Measurements from ENCODE around the gene MUTYH. TPM values are rescaled to one million over a fixed set of nuclear protein-coding genes. Genes with fewer than 3 reads are reported as not detected.

Gene MUTYH
- total RNA-seq, 2 experiments from 2014 or later, result 59.9 to 68.8 TPM

DNA sequence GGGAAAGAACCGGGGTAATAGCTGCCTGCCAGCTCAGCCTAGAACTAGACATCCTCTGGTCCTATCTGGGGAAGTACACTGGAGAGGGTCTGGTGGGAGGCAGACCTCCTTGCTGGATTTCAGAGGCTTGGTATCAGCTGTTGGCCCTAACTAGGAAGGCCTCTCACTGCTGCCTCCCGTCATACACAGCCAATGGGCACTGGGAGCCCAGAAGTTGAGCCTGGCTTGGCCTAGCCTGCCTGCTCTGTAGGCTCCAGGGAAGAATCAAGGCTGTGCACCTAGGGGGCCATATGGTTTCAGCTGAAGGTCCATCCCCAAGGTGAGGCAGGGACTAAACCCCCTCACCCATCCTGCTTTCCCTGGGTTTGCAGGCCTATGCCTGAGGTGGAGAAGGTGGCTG, 4.3 kb upstream of the MUTYH start:
- H3K27me3 Mint-ChIP-seq, result no peaks in the 10 kb centered on the region
- no peak overlapping the region for H3K27ac Mint-ChIP-seq
- H3K4me1 Mint-ChIP-seq, result peaks cover 27% of the 10 kb centered on the region
- DNase-seq (no peak), ATAC-seq (ENCODE audit: low read depth) (no peak)
- H3K4me3 Mint-ChIP-seq, result no peak overlapping the region
- H3K9me3 Mint-ChIP-seq, result no peaks in the 10 kb centered on the region
- POLR2A ChIA-PET, result no interaction called here
- peaks cover 13% of the 10 kb centered on the region for H3K36me3 Mint-ChIP-seq

DNA sequence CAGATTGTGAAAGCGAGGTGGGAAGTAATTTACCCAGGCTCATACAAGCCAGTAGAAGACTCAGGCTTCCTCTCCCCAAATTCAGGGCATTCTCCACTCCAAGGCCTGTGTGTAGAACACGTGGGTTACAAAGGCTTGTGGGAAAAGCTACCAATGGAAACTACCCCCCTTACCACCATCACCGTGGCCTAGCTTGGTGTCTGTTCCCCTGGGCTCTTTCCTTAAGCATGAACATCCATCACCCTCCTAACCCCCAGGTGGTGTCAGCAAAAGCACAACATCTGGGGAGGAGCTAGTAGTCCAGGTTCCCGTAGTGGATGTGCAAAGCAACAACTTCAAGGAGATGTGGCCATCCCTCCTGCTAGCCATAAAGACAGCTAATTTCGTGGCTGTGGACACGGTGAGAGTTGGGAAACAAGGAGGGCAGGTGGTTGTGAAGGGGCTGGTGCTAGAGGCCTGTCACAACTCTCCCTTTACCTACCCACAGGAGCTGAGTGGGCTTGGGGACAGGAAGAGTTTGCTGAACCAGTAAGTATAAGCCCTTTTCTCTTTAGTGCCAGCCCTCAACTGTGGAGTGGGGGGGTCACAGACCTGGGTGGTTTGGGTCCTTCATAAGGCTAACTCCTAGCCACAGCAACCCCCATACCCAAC, 701 bp upstream of the MUTYH start:
- peak overlapping the region; percentile 98 for H3K27ac Mint-ChIP-seq
- peak; percentile 46 for DNase-seq

DNA sequence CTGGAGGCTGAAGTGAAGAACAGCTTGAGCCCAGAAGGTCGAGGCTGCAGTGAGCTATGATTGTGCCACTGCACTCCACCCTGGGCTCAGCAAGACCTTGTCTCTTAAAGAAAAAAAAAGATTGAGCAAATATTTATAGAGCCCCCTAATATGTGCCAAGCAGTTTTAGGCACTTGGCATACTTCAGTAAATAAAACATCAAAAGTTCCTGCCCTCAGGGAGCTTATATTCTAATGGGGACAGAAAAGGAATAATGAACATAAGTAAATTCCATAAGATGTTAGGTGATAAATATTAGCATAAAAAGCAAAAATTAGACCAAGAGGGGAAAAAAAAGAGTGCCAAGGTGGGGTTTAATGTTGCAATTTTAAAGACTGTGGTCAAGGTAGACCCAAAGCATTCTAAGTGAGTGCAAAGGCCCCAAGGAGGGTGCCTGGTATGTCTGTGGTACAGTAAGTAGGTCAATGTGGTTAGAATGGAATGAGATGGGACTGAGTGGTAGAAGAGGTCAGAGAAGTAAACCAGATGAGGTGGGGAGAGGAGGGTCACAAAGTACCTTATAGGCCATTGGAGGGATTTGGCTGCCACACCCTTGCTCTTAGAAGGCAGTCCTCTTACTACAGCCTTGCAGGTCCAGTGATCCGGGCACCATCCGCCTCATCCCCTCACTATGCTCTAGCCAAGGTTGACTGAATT, 2.5 kb downstream of the MUTYH start:
- no peak for ATAC-seq (ENCODE audit: low read depth)
- Mint-ChIP-seq H3K4me3 (peak overlapping the region; percentile 41), H3K36me3 (peaks cover 36% of the 10 kb centered on the region), H3K9me3 (peaks cover 3% of the 10 kb centered on the region), H3K27ac (peak overlapping the region; percentile 6), H3K27me3 (no peaks in the 10 kb centered on the region), H3K4me1 (peaks cover 46% of the 10 kb centered on the region)
- no peak for DNase-seq
- POLR2A ChIA-PET, result interaction anchor here (0.7 to 1.5 kb wide), 3 partner anchors 11 to 331 kb away, joined by 4 to 9 read pairs (median 5); partner anchors contain the start of gene HPDL

More for the DNA sequence above, 701 bp upstream of the MUTYH start:
- Mint-ChIP-seq H3K4me3 (peak overlapping the region; percentile 98), H3K4me1 (peaks cover 33% of the 10 kb centered on the region), H3K36me3 (peaks cover 27% of the 10 kb centered on the region), H3K27me3 (no peaks in the 10 kb centered on the region), H3K9me3 (peaks cover 3% of the 10 kb centered on the region)
- ATAC-seq (ENCODE audit: low read depth), result no peak
- POLR2A ChIA-PET, result interaction anchor here (0.5 to 5.7 kb wide), 19 partner anchors 8 to 620 kb away, joined by 3 to 94 read pairs (median 13); partner anchors contain the start of genes AKR1A1, BTBD19, CCDC163 and DYNLT4

DNA sequence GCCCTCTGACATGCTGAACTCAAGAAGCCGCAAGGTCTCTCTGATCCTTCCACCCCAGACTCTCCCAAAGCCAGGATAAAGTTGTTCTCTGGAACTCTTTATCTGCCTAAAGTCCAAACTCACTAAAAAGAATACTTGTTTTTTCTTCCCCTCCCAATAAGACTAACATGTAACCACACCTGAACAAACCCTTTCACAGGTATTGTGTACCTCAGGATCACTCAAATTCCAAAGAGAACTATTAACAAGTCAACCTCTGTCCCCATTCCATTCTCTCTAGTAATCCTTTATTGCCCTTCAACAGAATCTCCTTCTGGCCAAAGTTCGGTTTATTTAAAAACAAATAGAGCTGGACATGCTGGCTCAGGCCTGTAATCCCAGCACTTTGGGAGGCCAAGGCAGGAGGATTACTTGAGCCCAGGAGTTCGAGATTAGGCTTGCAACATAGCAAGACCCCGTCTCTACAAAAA, 4.3 kb downstream of the MUTYH start:
- DNase-seq (no peak), ATAC-seq (ENCODE audit: low read depth) (no peak)
- peaks cover 3% of the 10 kb centered on the region for H3K9me3 Mint-ChIP-seq
- H3K36me3 Mint-ChIP-seq, result peaks cover 29% of the 10 kb centered on the region
- H3K4me3 Mint-ChIP-seq, result no peak overlapping the region
- POLR2A ChIA-PET, result interaction anchor here (1.3 kb wide), 1 partner anchor 9 kb away, joined by 6 read pairs; the partner anchor contains the start of gene HPDL
- H3K27me3 Mint-ChIP-seq, result no peaks in the 10 kb centered on the region
- H3K27ac Mint-ChIP-seq, result peak overlapping the region; percentile 0
- H3K4me1 Mint-ChIP-seq, result peaks cover 32% of the 10 kb centered on the region

DNA sequence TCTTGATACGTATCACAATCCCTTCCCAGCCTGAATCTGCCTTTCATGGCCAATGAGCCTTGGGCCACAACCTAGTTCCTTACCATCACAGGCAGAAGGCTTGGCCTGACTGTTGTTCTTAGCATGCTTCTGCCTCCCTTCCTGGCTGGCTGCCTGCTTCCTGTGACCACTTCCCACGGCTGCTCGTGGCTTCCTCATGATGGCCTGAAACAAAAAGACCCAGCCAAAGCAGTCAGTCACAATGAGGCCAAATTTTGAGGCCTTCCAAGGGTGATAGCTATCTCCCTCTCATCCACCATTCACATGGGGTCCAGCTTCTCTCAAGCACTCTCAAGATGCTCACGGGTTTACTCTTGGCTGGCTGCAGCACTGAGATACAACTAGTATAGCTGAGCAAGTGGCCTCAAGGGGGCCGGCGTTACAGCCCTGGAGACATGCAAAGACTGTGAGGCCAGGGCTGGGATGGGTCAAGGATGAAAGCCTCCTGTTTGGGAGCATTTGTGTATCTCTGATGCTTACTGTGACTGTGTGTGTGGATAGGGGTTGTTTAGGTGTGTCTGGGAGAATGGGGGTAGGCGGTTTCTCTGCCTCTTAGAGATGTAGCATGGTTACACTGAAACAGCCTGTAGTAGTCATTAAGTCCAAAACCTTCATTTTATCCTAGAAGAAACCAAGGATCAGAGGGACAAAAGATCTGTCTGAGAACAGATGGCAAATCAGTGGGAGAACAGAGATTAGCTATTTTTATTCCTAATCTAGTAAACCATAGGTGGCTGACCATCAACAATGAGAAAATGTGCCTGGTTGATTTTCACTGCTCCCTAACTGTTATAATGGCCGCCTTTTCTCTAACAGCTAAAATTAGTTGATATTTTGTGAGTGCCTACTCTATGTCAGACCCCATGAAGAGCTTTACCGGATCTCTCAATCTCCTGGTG, 5.7 kb downstream of the MUTYH start:
- H3K4me1 Mint-ChIP-seq, result peaks cover 30% of the 10 kb centered on the region
- H3K27me3 Mint-ChIP-seq, result no peaks in the 10 kb centered on the region
- DNase-seq, result peak; percentile 45
- peak overlapping the region; percentile 85 for H3K27ac Mint-ChIP-seq
- H3K9me3 Mint-ChIP-seq, result peaks cover 3% of the 10 kb centered on the region
- POLR2A ChIA-PET, result interaction anchor here (1.2 to 1.5 kb wide), 3 partner anchors 8 to 613 kb away, joined by 4 to 6 read pairs (median 5); partner anchors contain the start of gene HPDL
- peak; percentile 64 for ATAC-seq (ENCODE audit: low read depth)
- H3K4me3 Mint-ChIP-seq, result no peak overlapping the region
- H3K36me3 Mint-ChIP-seq, result peaks cover 30% of the 10 kb centered on the region

DNA sequence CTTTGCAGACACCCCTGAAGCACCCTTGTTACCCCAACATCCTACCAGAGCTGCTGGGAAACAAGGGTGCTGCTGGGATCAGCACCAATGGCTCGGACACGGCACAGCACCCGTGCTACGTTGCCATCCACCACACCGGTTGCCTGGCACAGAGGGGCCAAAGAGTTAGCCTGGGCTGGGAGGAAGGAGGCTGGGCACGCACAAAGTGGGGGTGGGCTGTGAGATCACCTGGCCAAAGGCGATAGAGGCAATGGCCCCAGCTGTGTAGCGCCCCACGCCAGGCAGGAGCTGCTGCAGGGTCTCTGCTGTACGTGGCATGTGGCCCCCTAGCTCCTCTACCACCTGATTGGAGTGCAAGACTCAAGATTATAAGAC, 7.9 kb downstream of the MUTYH start:
- Mint-ChIP-seq H3K36me3 (peaks cover 18% of the 10 kb centered on the region), H3K9me3 (no peaks in the 10 kb centered on the region), H3K27me3 (no peaks in the 10 kb centered on the region), H3K27ac (no peak overlapping the region), H3K4me1 (peaks cover 32% of the 10 kb centered on the region), H3K4me3 (no peak overlapping the region)
- no peak for DNase-seq
- ATAC-seq (ENCODE audit: low read depth), result no peak
- POLR2A ChIA-PET, result no interaction called here

DNA sequence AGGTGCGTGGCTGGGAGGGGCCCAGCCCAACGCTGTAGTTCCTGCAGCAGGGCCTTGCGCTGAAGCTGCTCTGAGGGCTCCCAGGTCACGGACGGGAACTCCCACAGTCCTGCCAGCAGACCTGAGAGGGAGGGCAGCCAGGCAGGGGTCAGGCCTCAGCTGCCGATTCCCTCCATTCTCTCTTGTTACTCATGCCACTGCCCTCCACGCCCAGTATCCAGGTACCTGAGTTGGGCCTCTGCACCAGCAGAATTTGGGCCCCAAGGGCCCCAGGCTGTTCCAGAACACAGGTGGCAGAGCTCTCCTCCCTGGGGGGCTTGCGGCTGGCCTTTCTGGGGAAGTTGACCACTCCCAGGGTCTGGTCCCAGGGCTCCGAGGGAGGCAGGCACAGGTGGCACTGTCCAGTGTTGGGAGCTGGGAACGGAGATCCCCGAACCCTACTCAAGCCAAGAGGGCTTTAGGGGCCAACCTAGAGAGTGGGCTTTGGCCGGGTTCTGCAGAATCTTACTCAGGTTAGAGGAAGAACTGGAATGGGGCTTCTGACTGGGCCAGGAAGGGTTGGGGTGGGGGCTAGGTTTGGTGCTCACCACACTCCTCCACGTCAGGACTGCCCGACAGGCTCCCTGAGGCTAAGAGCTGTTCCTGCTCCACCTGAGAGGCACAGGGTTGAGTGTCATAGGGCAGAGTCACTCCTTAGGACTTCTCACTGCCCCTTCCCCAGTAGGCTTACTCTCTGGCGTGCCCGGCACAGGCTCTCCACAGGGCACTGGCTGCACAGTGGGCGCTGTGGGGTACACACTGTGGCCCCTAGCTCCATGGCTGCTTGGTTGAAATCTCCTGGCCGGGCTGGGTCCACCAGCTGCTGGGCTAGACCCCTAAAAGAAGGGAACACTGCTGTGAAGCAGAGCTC, 8.5 kb downstream of the MUTYH start:
- Mint-ChIP-seq H3K27me3 (no peaks in the 10 kb centered on the region), H3K9me3 (no peaks in the 10 kb centered on the region), H3K4me3 (no peak overlapping the region), H3K36me3 (peaks cover 18% of the 10 kb centered on the region), H3K27ac (no peak overlapping the region), H3K4me1 (peaks cover 32% of the 10 kb centered on the region)
- no peak for DNase-seq
- ATAC-seq (ENCODE audit: low read depth), result no peak
- POLR2A ChIA-PET, result interaction anchor here (1.3 kb wide), 1 partner anchor 8 kb away, joined by 3 read pairs; the partner anchor contains the start of genes MUTYH and TOE1

DNA sequence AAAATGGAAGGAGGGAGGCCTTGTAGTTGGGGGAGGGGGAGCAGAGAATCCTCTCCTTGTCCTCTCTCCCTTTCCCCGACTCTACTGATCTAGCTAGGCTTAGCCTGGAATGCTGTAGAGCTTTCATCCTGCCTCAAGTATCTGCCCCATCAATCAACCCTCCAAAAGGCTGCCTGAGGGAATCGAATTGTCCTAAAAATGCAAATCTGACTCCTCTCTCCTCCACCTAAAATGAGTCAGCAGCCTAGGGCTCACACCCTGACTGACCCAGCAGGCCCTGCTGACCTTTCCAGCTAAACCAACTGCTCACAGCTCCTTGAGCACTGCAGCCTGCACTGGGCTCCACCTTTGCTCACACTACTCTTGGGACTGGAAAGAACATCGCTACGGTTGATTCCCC, 10.8 kb downstream of the MUTYH start:
- Mint-ChIP-seq H3K36me3 (peaks cover 16% of the 10 kb centered on the region), H3K9me3 (no peaks in the 10 kb centered on the region), H3K27ac (peak overlapping the region; percentile 60), H3K4me3 (peak overlapping the region; percentile 41), H3K4me1 (peaks cover 26% of the 10 kb centered on the region), H3K27me3 (peaks cover 2% of the 10 kb centered on the region)
- POLR2A ChIA-PET, result interaction anchor here (0.6 to 3.4 kb wide), 4 partner anchors 10 to 277 kb away, joined by 3 to 17 read pairs (median 10); partner anchors contain the start of genes MUTYH and TOE1
- no peak for DNase-seq
- no peak for ATAC-seq (ENCODE audit: low read depth)

DNA sequence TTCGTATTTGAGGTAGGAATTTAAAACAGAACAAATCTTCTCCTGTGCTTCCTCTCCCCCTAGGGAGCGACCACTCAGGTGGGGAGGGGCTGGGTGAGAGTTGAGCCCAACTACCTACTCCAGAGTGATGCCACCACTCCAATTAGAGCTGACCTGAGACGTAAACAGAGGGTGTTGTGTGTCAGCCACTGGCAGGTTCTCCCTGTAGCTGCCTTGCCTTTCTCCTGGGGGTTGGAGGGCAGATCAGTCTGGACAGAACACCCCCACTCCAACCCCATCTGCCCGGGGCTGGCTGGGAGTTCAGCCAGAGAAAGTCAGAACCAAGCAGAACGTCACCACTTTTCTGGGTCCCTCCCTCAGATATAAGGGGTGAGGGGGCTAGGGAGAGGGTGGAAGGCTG, 11.6 kb downstream of the MUTYH start:
- Mint-ChIP-seq H3K4me3 (peak overlapping the region; percentile 56), H3K27me3 (peaks cover 4% of the 10 kb centered on the region), H3K9me3 (no peaks in the 10 kb centered on the region), H3K36me3 (peaks cover 12% of the 10 kb centered on the region), H3K27ac (no peak overlapping the region), H3K4me1 (peaks cover 18% of the 10 kb centered on the region)
- POLR2A ChIA-PET, result interaction anchor here (0.6 to 5.1 kb wide), 8 partner anchors 11 to 607 kb away, joined by 3 to 94 read pairs (median 10); partner anchors contain the start of genes MUTYH and TOE1
- DNase-seq (no peak), ATAC-seq (ENCODE audit: low read depth) (no peak)

DNA sequence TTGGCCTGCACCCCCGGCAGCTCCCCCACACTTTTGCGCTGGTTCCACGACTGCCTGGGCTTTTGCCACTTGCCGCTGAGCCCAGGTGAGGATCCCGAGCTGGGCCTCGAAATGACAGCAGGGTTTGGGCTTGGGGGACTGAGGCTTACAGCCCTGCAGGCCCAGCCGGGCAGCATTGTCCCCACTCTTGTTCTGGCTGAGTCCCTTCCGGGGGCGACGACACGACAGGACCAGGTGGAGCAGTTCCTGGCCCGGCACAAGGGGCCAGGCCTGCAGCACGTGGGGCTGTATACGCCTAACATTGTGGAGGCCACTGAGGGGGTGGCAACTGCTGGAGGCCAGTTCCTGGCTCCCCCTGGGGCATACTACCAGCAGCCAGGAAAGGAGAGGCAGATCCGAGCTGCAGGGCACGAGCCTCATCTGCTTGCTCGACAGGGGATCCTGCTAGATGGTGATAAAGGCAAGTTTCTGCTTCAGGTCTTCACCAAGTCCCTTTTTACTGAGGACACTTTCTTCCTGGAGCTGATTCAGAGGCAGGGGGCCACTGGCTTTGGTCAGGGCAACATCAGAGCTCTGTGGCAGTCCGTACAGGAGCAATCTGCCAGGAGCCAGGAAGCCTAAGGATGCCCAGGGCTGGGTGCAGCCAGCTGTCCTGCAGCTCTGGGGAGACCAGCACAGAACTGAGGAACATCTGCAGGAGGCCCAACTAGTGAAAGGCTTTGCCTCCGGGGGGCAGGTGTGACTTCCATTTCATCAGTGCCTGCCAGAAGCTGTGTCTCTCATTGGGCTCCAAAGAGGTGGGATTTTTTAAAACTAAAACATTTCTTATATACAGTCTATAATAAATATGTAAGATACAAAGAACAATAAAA, 12.4 kb downstream of the MUTYH start:
- POLR2A ChIA-PET, result interaction anchor here (1.1 to 5.1 kb wide), 9 partner anchors 10 to 606 kb away, joined by 3 to 94 read pairs (median 9); partner anchors contain the start of genes CCDC163, HECTD3, MMACHC and MUTYH
- ATAC-seq (ENCODE audit: low read depth) (no peak), DNase-seq (peak; percentile 52)
- peaks cover 7% of the 10 kb centered on the region for H3K36me3 Mint-ChIP-seq
- H3K9me3 Mint-ChIP-seq, result no peaks in the 10 kb centered on the region
- H3K27ac Mint-ChIP-seq, result peak overlapping the region; percentile 78
- peaks cover 4% of the 10 kb centered on the region for H3K27me3 Mint-ChIP-seq
- H3K4me1 Mint-ChIP-seq, result peaks cover 16% of the 10 kb centered on the region
- peak overlapping the region; percentile 82 for H3K4me3 Mint-ChIP-seq
